OCI-LY3 (cell line): ENCODE data around the gene CDH8.
"Not testable (repeated sequence)": the region's sequence is repeated elsewhere in the genome, so short reads cannot be mapped to it uniquely, and the experiment has no call there.

Source experiments
- EZH2phosphoT487 ChIP-seq: fragments of 200-600 bp; shearing (Covaris generic); IDR thresholded peaks from 2 replicates; pipeline ENCODE4 v1.6.1; 2018; ENCODE audit warnings: antibody characterized with exemption, mixed run types, low read depth
- TF ChIP-seq, protein P1 (sequence below): fragments of 200-600, 300-600 bp; sonication (generic); IDR thresholded peaks from 2 replicates; pipeline ENCODE4 v1.5.1; 2014; ENCODE audit warnings: antibody characterized with exemption, low read length, low read depth

DNA sequence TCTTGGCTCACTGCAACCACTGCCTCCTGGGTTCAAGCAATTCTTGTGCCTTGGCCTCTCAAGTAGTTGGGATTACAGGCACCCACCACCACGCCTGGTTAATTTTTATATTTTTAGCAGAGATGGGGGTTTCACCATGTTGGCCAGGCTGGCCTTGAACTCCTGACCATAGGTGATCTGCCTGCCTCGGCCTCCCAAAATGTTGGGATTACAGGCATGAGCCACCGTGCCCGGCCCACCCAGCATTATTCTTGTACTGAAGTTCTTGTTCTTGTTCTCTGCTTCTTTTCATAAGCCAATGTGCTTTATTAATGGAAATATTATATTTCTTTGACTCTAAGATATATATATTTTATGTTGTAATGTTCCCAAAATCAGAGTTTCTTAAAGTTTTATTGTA is 336.6 kb downstream of the CDH8 start:
- TF ChIP-seq, protein P1, sequence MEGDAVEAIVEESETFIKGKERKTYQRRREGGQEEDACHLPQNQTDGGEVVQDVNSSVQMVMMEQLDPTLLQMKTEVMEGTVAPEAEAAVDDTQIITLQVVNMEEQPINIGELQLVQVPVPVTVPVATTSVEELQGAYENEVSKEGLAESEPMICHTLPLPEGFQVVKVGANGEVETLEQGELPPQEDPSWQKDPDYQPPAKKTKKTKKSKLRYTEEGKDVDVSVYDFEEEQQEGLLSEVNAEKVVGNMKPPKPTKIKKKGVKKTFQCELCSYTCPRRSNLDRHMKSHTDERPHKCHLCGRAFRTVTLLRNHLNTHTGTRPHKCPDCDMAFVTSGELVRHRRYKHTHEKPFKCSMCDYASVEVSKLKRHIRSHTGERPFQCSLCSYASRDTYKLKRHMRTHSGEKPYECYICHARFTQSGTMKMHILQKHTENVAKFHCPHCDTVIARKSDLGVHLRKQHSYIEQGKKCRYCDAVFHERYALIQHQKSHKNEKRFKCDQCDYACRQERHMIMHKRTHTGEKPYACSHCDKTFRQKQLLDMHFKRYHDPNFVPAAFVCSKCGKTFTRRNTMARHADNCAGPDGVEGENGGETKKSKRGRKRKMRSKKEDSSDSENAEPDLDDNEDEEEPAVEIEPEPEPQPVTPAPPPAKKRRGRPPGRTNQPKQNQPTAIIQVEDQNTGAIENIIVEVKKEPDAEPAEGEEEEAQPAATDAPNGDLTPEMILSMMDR: not testable (repeated sequence)
- TF ChIP-seq EZH2phosphoT487: not testable (repeated sequence)
